SH-SY5Y (cell line): ENCODE measurements around the gene CCR6.

Experiments used
- GATA2 ChIP-seq: IDR thresholded peaks from 2 replicates; pipeline ENCODE4 v1.6.1; 2011; ENCODE audit warnings: mild to moderate bottlenecking, low read depth, low read length
- GATA3 ChIP-seq: IDR thresholded peaks from 2 replicates; pipeline ENCODE4 v1.6.1; 2011; ENCODE audit warnings: low read depth, mild to moderate bottlenecking, low read length, moderate library complexity

CCR6 gene

GRCh38 chr6:167137881-167138280 lies 15.0 kb downstream of the CCR6 start:
- TF ChIP-seq GATA2 (no peak), GATA3 (no peak)

GRCh38 chr6:167139761-167140160 lies 16.9 kb downstream of the CCR6 start:
- TF ChIP-seq GATA2 (no peak), GATA3 (no peak)

GRCh38 chr6:167140589-167141474 lies 17.9 kb downstream of the CCR6 start:
- TF ChIP-seq GATA3, result no peak
- TF ChIP-seq GATA2, result no peak

GRCh38 chr6:167141667-167142432 lies 19.0 kb downstream of the CCR6 start:
- TF ChIP-seq GATA3 (no peak), GATA2 (no peak)

GRCh38 chr6:167142433-167142761 lies 19.5 kb downstream of the CCR6 start:
- TF ChIP-seq GATA2 (no peak), GATA3 (no peak)

- TF ChIP-seq GATA2 (no peak), GATA3 (no peak)
Observed at GRCh38 chr6:167143041-167143440, 20.1 kb downstream of the CCR6 start.

GRCh38 chr6:167145461-167145860 lies 22.6 kb downstream of the CCR6 start:
- TF ChIP-seq GATA3 (no peak), GATA2 (no peak)

GRCh38 chr6:167146135-167146534 lies 23.2 kb downstream of the CCR6 start:
- TF ChIP-seq GATA2 (no peak), GATA3 (no peak)

- TF ChIP-seq GATA2 (no peak), GATA3 (no peak)
Observed at GRCh38 chr6:167146977-167147376, 24.1 kb downstream of the CCR6 start.

GRCh38 chr6:167148021-167148420 lies 25.1 kb downstream of the CCR6 start:
- no peak for TF ChIP-seq GATA2
- TF ChIP-seq GATA3, result no peak

- TF ChIP-seq GATA3, result no peak
- TF ChIP-seq GATA2, result no peak
Observed at GRCh38 chr6:167148997-167149396, 26.1 kb downstream of the CCR6 start.

GRCh38 chr6:167150941-167151549 lies 28.1 kb downstream of the CCR6 start:
- TF ChIP-seq GATA3 (no peak), GATA2 (no peak)

- TF ChIP-seq GATA3 (no peak), GATA2 (no peak)
Observed at GRCh38 chr6:167151648-167152047, 28.8 kb downstream of the CCR6 start.

- TF ChIP-seq GATA3 (no peak), GATA2 (no peak)
Observed at GRCh38 chr6:167152862-167153261, 30.0 kb downstream of the CCR6 start.
